K562 (cell line): Measurements from ENCODE around the gene RIOK3.

Experiments
- MAX ChIP-seq: sonication (generic); formaldehyde crosslinking; IDR thresholded peaks from 2 replicates; pipeline ENCODE4 v1.9.0; 2022; ENCODE audit warnings: mild to moderate bottlenecking, missing genetic modification reagents
- NKRF ChIP-seq: fragments of 450-650 bp; IDR thresholded peaks from 2 replicates; pipeline ENCODE4 v1.6.1; 2016; ENCODE audit warnings: borderline replicate concordance
- RBM17 ChIP-seq: fragments of 200-400 bp; formaldehyde crosslinking; IDR thresholded peaks from 2 replicates; pipeline ENCODE4 v1.6.1; 2017; ENCODE audit warnings: low read depth, mild to moderate bottlenecking, low read length, borderline replicate concordance

- TF ChIP-seq NKRF, result no peak
- no peak for TF ChIP-seq RBM17
- TF ChIP-seq MAX (CRISPR knock-in tag), result no peak
These were observed 31.8 kb upstream of the RIOK3 start for GRCh38 chr18:23421277-23421676.
